ENCODE measurements around the gene RAB4B.
"Not testable (repeated sequence)": the region's sequence is repeated elsewhere in the genome, so short reads cannot be mapped to it uniquely, and the experiment has no call there.

The RAB4B gene

DNA sequence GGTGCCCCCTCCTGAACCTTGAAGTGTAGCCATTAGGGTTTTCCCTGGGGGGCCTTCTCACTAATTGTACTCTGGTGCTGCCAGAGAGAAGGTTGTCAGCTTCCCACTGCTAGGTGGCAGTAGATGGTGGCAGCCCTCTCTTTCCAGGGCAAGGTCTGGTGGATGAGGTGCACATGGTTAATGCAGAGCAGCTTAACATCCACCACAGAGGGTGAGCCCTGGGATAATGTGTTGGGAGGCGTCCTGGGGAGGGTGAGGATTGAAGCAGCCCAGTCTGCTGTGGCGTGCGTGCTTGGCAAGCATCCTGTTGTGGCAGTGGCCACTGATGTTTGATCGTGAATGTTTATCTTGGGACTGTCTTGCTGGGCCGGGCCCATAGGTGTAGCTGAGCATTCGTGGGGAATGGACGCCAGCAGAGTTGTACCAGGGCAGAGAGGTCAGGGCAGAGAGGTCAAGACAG, 26.8 kb downstream of the RAB4B start:
- no peak for DNase-seq

DNA sequence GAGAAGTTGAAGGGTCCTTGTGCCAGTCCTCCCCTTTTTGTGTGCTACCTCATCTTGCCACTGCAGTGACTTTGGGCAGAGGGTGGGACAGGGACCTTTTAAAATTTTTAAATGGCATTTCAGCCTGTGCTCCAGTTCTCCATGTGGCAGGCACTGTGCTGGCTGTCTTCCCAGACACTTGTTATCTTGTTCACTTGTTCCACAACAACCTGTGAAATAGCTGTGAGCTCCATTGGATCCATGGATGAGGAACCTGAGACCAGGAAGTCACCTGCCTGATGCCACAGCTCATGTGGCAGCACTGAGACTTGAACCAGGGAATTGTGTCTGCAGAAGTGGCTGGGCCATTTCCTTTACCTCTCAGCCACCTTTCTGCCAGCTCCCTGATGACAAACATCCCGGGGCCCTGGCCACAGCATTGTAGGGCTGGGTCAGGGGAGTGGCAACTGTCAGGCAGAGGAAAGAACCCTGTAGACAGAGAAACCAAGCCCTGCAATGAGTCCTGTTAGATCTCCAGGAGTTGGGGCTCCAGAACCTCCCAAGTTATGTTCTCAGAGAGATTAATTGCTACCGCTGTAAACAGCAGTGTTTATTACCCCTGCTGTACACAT, 27.3 kb downstream of the RAB4B start:
- DNase-seq, result peak; percentile 34

- DNase-seq, result peak; percentile 81
These were observed 28.5 kb downstream of the RAB4B start for GRCh38 chr19:40806423-40807146.

DNA sequence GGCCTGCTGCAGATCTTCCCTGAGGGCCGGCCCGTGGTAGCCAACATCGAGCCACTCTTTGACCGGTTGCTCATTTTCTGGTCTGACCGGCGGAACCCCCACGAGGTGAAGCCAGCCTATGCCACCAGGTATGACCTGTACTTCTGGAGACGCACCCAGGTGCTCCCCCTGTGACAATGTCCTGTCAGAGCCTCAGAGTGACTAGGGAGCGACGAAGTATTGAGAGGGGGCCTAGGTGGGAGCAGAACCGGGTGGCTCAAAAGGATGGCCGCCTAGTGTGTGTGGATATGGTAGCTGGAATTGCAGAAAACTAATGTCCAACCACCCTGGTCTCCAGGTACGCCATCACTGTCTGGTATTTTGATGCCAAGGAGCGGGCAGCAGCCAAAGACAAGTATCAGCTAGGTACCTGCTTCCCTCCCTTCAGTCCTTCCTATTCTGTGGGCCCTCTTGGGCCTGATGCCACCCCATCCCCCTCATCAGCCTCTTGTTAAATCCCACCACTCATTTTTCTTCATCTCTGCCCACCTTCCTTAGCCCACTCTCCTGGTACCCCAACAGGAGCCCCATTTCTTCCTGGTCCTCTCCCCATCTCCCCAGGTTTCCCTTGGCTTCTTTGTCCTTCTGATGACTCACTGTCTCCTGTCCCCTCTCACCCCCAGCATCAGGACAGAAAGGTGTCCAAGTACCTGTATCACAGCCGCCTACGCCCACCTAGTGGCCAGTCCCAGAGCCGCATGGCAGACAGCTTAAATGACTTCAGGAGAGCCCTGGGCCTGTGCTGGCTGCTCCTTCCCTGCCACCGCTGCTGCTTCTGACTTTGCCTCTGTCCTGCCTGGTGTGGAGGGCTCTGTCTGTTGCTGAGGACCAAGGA, 29.3 kb downstream of the RAB4B start:
- DNase-seq, result no peak

GRCh38 chr19:40808021-40808325, 29.9 kb downstream of the RAB4B start:
- no peak for DNase-seq

DNA sequence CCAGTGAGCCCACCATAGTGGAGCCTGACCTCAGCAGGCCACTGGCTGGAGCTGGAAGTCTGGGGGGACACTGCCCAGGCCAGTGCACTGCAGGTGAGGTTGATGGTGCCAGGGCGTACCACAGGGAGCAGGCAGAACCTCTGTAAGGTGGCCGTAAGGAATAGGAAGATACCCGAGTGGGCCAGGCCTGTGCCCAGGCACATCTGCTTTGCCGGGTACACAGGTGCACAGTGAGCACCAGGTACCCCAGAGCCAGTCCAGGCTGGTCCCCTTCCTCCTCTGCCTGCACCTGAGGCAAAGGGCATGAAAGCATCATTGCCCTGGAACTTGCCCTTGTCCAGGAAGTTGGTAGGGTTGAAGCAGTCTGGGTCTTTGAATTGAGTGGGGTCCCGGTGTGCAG, 30.4 kb downstream of the RAB4B start:
- DNase-seq, result no peak

- DNase-seq, result no peak
These were observed 31.5 kb downstream of the RAB4B start for GRCh38 chr19:40809358-40810086.

- DNase-seq, result no peak
These were observed 32.1 kb downstream of the RAB4B start for GRCh38 chr19:40810160-40810559.

DNA sequence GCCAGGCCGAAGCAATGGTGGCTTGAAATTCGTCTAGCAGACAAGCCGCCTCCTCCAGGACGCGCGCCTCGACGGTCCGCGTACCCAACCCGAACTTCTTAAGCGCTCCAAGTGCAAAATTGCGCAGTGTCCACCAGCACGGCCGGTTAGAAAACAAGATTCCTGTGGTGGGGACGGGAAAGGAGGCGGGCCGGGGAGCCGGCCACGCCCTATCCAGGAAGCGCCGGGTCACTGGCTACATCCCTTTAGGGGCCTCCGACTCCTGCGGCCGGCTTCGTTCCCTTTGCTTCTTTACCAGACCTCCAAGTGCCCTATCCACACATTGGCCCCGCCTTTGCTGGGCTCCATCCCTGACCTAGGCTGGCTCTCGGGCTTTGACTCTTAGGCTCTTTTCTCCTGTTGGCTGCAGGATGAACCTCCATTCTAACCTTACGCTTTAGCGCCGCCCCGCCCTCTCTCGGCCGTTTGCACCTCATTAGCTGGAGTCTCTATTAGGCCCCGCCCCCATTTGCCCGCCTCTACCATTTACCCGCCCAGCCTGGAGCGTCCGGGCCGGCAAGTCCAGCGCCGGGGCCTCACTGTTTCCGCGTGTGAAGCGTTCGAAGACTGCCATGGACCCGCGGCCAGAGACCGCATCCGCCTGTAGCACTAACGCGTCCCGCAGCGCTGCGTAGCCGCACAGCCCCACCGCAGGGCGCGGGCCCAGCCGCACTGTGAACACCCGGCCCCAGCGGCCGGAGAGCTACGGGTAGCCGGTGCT, 32.8 kb downstream of the RAB4B start:
- peak; percentile 66 for DNase-seq

DNA sequence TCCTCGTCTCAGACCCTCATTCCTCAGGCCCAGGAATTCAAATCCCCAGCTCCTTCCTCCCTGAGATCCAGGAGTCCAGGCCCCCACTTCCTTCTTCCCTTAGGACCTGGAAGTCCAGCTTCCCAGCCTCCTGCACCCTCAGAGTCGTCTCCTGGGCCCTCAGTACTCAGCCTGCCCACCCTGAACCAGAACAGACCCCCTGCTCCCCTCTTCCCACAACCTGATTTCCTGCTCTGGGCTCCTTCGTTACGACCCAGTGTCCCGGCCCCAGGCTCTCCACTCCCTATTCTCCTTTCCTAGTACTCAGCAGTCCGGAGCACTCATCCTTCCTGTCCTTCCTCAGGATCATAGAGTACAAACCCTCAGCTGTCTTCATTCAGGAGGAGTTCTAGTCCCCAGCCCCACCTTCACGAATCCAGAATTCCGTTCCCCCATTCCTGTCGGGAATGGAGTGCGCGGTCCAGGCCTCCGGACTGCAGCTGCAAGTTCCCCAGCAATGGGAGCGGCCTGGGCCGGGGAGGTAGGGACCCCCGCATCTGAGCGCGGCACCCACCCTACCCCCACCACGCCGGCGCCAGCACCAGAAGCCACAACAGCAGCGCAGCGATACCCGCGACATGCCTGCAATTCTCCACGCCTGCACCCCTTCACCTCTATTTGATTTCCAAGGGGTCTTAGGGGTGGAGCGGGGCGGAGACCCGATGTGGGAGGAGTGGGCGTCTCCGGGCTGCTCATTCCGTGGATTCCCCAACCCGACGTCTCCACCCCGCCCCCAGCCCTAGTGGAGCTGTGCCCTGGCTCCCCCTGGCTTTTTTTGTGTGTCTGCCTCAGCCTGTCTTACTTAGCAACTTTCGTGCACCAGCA, 33.7 kb downstream of the RAB4B start:
- no peak for DNase-seq

- not testable (repeated sequence) for DNase-seq
These were observed 34.5 kb downstream of the RAB4B start for GRCh38 chr19:40812571-40812970.

- DNase-seq, result no peak
These were observed 35.1 kb downstream of the RAB4B start for GRCh38 chr19:40813182-40813581.

DNA sequence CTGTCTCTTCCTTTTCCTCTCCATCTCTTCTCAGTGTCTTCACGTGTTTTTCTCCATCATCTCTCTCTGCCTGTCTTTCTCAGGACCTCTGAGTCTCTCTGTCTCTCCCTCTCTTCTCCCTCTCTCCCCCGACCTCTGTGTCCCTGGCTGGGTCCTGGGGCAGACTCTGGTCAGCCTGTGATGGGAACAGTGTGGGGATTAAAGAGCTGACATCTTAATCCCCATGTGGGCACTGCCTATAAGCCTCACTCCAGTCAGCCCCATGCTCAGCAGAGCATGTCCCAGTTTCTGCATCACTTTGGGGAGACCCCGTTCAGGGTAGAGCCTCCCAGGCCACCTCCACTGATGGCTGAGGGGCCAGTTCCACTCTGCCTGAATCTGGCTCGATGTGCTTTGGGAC, 37.2 kb downstream of the RAB4B start:
- no peak for DNase-seq

DNA sequence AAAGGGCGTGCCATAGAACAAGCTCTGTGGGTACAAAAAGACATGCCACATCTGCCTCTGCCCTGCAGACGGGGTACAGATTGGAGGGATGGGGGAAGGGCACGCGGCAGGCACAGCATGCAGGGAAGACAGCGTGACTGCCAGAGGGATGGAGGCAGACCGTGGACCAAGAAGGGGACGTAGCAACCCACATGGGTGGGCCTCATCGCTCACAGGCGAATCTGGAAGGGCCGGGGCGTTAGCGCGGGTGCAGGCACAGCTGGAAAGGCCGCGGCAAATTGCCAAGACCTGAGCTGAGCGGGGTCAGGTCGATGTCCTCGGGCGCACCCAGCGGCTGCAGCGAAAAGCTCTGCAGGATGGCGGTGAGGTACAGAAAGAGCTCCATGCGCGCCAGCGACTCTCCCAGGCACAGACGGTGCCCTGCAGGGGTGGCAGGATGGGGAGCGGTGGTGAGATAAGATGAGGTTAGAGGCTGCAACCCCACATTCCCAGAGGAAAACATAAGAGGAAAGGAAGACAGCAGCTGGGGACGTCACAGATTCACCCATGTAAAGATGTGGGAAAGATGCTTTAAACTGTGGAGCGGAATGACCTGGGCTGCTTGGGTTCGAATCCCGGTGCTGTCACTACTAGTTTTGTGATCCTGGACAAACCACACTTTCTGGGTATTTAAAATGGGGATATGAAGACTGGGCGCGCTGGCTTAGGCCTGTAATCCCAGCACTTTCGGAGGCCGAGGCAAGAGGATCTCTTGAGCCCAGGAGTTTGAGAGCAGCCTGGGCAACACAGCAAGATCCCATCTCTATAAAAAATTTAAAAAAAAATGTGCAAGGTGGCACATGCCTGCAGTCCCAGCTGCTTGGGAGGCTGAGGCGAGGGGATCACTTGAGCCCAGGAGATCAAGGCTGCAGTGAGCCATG, 40.7 kb downstream of the RAB4B start:
- peak; percentile 81 for DNase-seq

GRCh38 chr19:40819479-40820234, 41.6 kb downstream of the RAB4B start:
- peak; percentile 31 for DNase-seq

- DNase-seq, result no peak
These were observed 44.1 kb downstream of the RAB4B start for GRCh38 chr19:40822161-40822560.

- not testable (repeated sequence) for DNase-seq
These were observed 44.9 kb downstream of the RAB4B start for GRCh38 chr19:40822704-40823553.

DNA sequence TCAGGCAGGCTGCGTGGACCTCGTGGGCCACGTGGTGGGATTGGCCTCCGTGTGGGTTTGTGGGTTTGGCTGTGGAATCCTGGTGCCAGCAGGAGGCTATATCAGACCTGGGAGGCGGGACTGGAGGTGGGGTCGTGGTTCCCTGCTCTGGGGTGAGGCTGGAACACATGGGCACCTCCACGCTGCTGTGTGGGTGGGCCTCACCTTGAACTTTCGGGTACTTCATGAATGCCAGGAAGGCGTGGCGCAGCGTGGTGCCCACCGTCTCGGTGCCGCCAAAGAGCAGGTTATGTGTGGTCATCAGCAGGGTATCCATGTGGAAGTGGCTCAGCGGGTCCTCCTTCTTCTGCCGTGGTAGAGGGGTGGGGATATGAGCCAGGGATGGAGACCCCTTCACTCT, 46.9 kb downstream of the RAB4B start:
- not testable (repeated sequence) for DNase-seq
